ENCODE measurements around the gene SLC2A3.

- TF ChIP-seq, protein P1, sequence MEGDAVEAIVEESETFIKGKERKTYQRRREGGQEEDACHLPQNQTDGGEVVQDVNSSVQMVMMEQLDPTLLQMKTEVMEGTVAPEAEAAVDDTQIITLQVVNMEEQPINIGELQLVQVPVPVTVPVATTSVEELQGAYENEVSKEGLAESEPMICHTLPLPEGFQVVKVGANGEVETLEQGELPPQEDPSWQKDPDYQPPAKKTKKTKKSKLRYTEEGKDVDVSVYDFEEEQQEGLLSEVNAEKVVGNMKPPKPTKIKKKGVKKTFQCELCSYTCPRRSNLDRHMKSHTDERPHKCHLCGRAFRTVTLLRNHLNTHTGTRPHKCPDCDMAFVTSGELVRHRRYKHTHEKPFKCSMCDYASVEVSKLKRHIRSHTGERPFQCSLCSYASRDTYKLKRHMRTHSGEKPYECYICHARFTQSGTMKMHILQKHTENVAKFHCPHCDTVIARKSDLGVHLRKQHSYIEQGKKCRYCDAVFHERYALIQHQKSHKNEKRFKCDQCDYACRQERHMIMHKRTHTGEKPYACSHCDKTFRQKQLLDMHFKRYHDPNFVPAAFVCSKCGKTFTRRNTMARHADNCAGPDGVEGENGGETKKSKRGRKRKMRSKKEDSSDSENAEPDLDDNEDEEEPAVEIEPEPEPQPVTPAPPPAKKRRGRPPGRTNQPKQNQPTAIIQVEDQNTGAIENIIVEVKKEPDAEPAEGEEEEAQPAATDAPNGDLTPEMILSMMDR (conservative IDR thresholded peaks at IDR 0.05; ENCODE audit: low read length), result no peak
- TF ChIP-seq EZH2phosphoT487 (IDR thresholded peaks at IDR 0.05; ENCODE audit: borderline replicate concordance), result no peak
Observed at GRCh38 chr12:7959278-7959677, 23.3 kb upstream of the SLC2A3 start.

Data from Loucy (cell line).